Endothelial cell of umbilical vein (primary cell): ENCODE data around the gene RPS19BP1.

ENCODE experiments used
- EZH2 ChIP-seq: IDR thresholded peaks from 2 replicates; pipeline ENCODE4 v1.6.1; 2012; ENCODE audit warnings: borderline replicate concordance, low read depth, mild to moderate bottlenecking, moderate library complexity, low read length, inconsistent platforms; ENCODE audit not compliant: severe bottlenecking
- MYC ChIP-seq: IDR thresholded peaks from one replicate; pipeline ENCODE4 v1.6.1; 2011; ENCODE audit warnings: mild to moderate bottlenecking, low read depth, low read length
- POLR2A ChIP-seq: IDR thresholded peaks from 2 replicates; pipeline ENCODE4 v1.6.1; 2012; ENCODE audit warnings: low read depth, mild to moderate bottlenecking, control low read depth, low read length
- POLR2AphosphoS5 ChIP-seq: IDR thresholded peaks from 2 replicates; pipeline ENCODE4 v1.6.1; 2012; ENCODE audit warnings: low read depth, mild to moderate bottlenecking, control low read depth, low read length, moderate library complexity; ENCODE audit not compliant: insufficient read depth
- TF ChIP-seq, protein P1 (sequence below), 2 donors: IDR thresholded peaks; 1 replicate in 1 of 2; 2 replicates in 1 of 2; pipeline ENCODE4 v1.5.1; 2011; ENCODE audit warnings: low read length in 2 of 2, mild to moderate bottlenecking in 2 of 2, moderate library complexity in 2 of 2, control low read depth in 1 of 2, inconsistent platforms in 1 of 2, low read depth in 1 of 2; ENCODE audit not compliant: insufficient read depth in 1 of 2; ENCODE audit errors: extremely low read depth in 1 of 2
- TF ChIP-seq, protein P2 (sequence below): IDR thresholded peaks from 2 replicates; pipeline ENCODE4 v1.6.1; 2011; ENCODE audit not compliant: insufficient read depth, insufficient read length

GRCh38 chr22:39546889-39547586 lies 14.5 kb upstream of the RPS19BP1 start:
- TF ChIP-seq POLR2A (no peak), MYC (no peak), EZH2 (no peak), POLR2AphosphoS5 (no peak)
- TF ChIP-seq, protein P1, sequence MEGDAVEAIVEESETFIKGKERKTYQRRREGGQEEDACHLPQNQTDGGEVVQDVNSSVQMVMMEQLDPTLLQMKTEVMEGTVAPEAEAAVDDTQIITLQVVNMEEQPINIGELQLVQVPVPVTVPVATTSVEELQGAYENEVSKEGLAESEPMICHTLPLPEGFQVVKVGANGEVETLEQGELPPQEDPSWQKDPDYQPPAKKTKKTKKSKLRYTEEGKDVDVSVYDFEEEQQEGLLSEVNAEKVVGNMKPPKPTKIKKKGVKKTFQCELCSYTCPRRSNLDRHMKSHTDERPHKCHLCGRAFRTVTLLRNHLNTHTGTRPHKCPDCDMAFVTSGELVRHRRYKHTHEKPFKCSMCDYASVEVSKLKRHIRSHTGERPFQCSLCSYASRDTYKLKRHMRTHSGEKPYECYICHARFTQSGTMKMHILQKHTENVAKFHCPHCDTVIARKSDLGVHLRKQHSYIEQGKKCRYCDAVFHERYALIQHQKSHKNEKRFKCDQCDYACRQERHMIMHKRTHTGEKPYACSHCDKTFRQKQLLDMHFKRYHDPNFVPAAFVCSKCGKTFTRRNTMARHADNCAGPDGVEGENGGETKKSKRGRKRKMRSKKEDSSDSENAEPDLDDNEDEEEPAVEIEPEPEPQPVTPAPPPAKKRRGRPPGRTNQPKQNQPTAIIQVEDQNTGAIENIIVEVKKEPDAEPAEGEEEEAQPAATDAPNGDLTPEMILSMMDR (IDR thresholded peaks at IDR 0.05; ENCODE audit: extremely low read depth in 1 of 2, insufficient read depth in 1 of 2, low read depth in 1 of 2, low read length in 2 of 2) = no peak
- TF ChIP-seq, protein P2, sequence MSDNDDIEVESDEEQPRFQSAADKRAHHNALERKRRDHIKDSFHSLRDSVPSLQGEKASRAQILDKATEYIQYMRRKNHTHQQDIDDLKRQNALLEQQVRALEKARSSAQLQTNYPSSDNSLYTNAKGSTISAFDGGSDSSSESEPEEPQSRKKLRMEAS = no peak
